SK-N-MC (cell line): ENCODE measurements around the gene NSUN7.

Experiments
- EZH2 ChIP-seq: fragments of 200-600 bp; sonication (generic); IDR thresholded peaks from one replicate; pipeline ENCODE4 v1.6.1; 2017; ENCODE audit warnings: antibody characterized with exemption
- FOXP2 ChIP-seq: optimal IDR thresholded peaks from 2 replicates; pipeline ENCODE3; 2011; ENCODE audit warnings: mild to moderate bottlenecking, moderate library complexity; ENCODE audit not compliant: insufficient read depth; ENCODE audit errors: extremely low read length, control extremely low read depth
- POLR2AphosphoS5 ChIP-seq: IDR thresholded peaks from 2 replicates; pipeline ENCODE4 v1.6.1; 2012; ENCODE audit warnings: mild to moderate bottlenecking, low read depth, low read length, borderline replicate concordance

GRCh38 chr4:40718586-40718985 lies 31.2 kb upstream of the NSUN7 start:
- TF ChIP-seq EZH2 (no peak), POLR2AphosphoS5 (no peak), FOXP2 (no peak)
